Cardiac fibroblast (primary cell): ENCODE measurements around the gene ADCY10.

ENCODE experiments used
- DNase-seq, 2 donors: peaks; one replicate each; pipeline versions ENCODE4 v3.0.0 to v3.0.0-alpha.2; 2010; ENCODE audit warnings: low read depth in 2 of 2
- H3K4me3 ChIP-seq, 2 donors: replicated peaks in 1 of 2; 1 replicate in 1 of 2; 2 replicates in 1 of 2; pipeline ENCODE4 v1.5.1; 2011; ENCODE audit warnings: low read depth in 2 of 2, low read length in 2 of 2, mild to moderate bottlenecking in 2 of 2, moderate library complexity in 1 of 2
- CTCF ChIP-seq: IDR thresholded peaks from one replicate; pipeline ENCODE4 v1.5.1; 2011; ENCODE audit warnings: low read depth, mild to moderate bottlenecking, low read length, inconsistent platforms

Gene ADCY10

DNA sequence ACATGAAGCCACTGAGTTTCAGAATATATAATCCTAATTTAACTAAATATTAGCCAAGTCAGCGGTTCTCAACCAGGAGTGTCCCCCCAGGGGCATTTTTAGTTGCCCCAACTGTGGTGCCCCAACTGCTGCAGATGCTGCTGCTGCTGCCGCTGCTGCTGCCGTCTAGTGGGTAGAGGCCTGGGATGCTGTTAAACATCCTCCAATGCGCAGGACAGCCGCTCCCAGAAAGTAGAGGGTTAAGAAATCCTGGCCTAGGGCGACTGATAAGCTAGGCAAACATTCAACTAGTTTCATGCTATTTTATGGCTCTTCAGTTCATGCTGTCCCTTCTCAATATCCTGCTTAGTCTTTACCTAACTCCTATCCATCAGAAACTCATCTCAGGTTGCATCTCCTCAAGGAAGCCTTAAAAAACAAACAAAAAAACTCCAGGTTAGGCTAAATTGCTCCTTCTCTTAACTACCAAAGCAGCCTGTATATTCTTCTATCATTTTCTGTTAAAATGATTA lies 12.6 kb upstream of the ADCY10 start:
- no peak for DNase-seq
- H3K4me3 ChIP-seq, result no peak overlapping the region
- TF ChIP-seq CTCF, result no peak

DNA sequence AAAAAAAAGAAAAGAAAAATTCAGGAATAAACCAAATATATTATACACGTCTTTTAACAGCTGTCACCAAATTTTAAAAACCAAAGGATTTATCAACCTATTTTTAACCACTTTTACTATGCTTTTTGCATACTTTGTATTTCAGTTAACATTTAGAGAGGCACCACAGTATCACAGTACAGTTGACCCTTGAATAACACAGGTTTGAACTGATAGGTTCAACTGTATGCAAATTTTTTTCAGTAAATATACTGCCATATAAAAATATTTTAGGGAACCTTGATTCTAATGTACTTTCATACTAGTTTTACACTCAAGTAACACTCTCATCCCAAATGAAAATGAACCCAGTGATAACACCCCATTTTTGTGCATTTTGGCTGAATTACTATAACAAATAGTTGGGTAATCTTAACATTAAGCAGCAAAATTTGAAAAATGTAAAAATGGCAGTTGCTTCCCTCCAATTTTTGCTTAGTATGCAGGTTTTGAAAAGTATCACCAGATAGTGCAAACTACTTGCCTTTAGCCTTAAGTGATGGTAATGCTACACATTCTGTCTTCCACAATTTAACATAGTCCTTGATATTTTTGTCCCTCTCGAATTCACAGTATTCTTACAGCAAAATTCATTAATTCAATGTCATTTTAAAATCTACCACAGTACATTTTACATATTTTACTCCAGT lies 10.8 kb upstream of the ADCY10 start:
- H3K4me3 ChIP-seq, result no peak overlapping the region
- no peak for TF ChIP-seq CTCF
- DNase-seq, result no peak

GRCh38 chr1:167924102-167924501 lies 10.2 kb upstream of the ADCY10 start:
- no peak for TF ChIP-seq CTCF
- no peak overlapping the region for H3K4me3 ChIP-seq
- DNase-seq, result no peak

DNA sequence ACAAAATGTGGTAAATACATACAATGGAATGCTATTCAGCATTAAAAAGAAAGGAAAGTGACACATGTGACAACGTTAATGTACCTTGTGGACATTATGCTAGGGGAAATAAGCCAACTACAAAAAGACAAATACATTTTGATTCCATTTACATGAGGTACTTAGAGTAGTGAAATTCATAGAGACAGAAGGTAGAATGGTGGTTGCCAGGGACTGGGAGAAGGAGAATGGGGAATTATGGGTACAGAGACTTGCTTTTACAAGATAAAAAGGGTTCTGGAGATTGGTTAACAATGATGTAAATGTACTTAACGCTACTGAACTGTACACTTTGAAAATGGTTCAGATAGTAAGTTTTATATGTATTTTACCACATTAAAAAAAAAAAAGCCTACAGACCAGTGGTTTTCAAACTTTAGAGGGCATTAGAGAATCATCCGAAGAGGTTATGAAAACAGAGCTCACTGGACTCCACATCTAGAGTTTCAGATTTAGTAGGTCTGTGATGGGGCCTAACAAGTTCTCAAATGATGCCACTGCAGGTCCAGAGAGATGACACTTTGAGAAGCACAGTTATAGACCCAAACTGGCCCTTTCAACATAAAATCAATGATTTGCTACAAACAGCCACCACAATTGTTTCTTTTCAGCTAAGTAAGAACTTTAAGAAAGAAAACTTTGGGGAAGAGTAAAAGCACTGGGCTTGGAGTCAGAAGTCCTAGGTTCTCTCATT lies 9.6 kb upstream of the ADCY10 start:
- DNase-seq, result no peak
- no peak overlapping the region for H3K4me3 ChIP-seq
- TF ChIP-seq CTCF, result no peak

DNA sequence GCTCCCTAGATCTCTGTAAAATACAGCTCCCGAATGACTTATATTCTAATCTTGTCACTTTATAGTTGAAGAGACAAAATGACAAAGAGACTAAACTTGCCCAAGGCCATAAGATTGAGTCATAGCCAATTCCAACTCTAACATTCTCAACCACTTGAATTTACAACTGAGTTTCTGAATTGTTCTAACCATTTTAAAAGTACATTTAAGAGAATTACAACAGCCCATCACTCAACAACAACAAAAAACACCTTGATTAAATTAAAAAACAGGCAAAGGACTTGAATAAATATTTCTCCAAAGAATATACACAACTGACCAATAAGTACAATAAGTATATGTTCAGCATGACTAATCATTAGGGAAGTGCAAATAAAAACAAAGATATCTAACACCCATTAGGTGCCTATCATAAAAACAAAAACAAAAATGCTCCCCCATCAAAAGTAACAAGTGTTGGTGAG lies 8.7 kb upstream of the ADCY10 start:
- peak in 1 of 2 donors; percentile 24 for DNase-seq
- no peak for TF ChIP-seq CTCF
- H3K4me3 ChIP-seq, result no peak overlapping the region

DNA sequence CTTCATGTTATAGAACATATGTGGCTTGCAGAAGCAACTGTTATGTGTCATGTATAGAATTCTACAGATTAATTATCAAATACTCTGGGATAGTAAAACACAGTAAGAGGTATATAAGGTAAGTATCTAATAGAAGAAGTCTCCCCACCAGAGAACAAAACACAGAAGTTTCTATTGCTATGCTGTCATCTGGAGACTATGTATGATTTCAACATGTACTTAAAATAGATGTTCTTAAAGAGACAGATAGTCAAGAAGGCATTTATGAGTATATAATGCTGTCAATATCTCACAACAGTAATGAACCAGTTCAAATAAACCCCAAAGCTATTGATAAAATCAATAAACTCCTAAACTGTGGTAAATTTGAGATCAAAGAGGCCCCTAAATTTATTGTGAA lies 8.1 kb upstream of the ADCY10 start:
- no peak for TF ChIP-seq CTCF
- DNase-seq, result peak; percentile 42 to 69
- H3K4me3 ChIP-seq, result no peak overlapping the region
